ENCODE data around the gene KLHL25.

KLHL25 gene

GRCh38 chr15:85781099-85781498 lies 13.6 kb downstream of the KLHL25 start:
- H3K4me1 ChIP-seq (ENCODE audit: insufficient read depth, low read length): peaks cover 10% of the 10 kb centered on the region
- no peak overlapping the region for H3K4me2 ChIP-seq (ENCODE audit: insufficient read depth, low read length)
- H3K36me3 ChIP-seq (ENCODE audit: insufficient read depth, low read length): no peaks in the 10 kb centered on the region
- TF ChIP-seq EZH2 (IDR thresholded peaks at IDR 0.05; ENCODE audit: borderline replicate concordance, low read depth, low read length, severe bottlenecking) (no peak), CTCF (IDR thresholded peaks at IDR 0.05; ENCODE audit: borderline replicate concordance, extremely low read depth, low read length, poor library complexity, severe bottlenecking) (no peak)
- H2AFZ ChIP-seq (ENCODE audit: low read depth, low read length): no peak overlapping the region
- no peaks in the 10 kb centered on the region for H3K27me3 ChIP-seq (ENCODE audit: insufficient read depth, low read length, poor library complexity)
- H3K9me3 ChIP-seq (ENCODE audit: insufficient read depth, low read length, severe bottlenecking): no peaks in the 10 kb centered on the region
- DNase-seq: no peak
- peaks cover 12% of the 10 kb centered on the region; the same call in 1 of the 2 replicates for H4K20me1 ChIP-seq (ENCODE audit: insufficient read depth, low read length)
- no peak overlapping the region for H3K4me3 ChIP-seq (ENCODE audit: low read depth in 1 of 2, low read length in 2 of 2)
- no peak for ATAC-seq (ENCODE audit: insufficient read depth, low read depth)
- H3K79me2 ChIP-seq (ENCODE audit: insufficient read depth, low read length): peaks cover 47% of the 10 kb centered on the region
- no peak overlapping the region for H3K9ac ChIP-seq (ENCODE audit: low read depth, low read length)
- no peak overlapping the region for H3K27ac ChIP-seq (ENCODE audit: low read length)

GRCh38 chr15:85780225-85780985 lies 14.3 kb downstream of the KLHL25 start:
- H3K4me3 ChIP-seq (ENCODE audit: low read depth in 1 of 2, low read length in 2 of 2): no peak overlapping the region
- H3K9ac ChIP-seq (ENCODE audit: low read depth, low read length): no peak overlapping the region
- no peaks in the 10 kb centered on the region for H3K9me3 ChIP-seq (ENCODE audit: insufficient read depth, low read length, severe bottlenecking)
- no peak for ATAC-seq (ENCODE audit: insufficient read depth, low read depth)
- H2AFZ ChIP-seq (ENCODE audit: low read depth, low read length): no peak overlapping the region
- no peak for TF ChIP-seq EZH2 (IDR thresholded peaks at IDR 0.05; ENCODE audit: borderline replicate concordance, low read depth, low read length, severe bottlenecking)
- no peak for TF ChIP-seq CTCF (IDR thresholded peaks at IDR 0.05; ENCODE audit: borderline replicate concordance, extremely low read depth, low read length, poor library complexity, severe bottlenecking)
- peaks cover 3% of the 10 kb centered on the region for H3K4me1 ChIP-seq (ENCODE audit: insufficient read depth, low read length)
- DNase-seq: no peak
- peaks cover 12% of the 10 kb centered on the region; the same call in 1 of the 2 replicates for H4K20me1 ChIP-seq (ENCODE audit: insufficient read depth, low read length)
- no peak overlapping the region for H3K27ac ChIP-seq (ENCODE audit: low read length)
- H3K27me3 ChIP-seq (ENCODE audit: insufficient read depth, low read length, poor library complexity): no peaks in the 10 kb centered on the region
- peaks cover 51% of the 10 kb centered on the region for H3K79me2 ChIP-seq (ENCODE audit: insufficient read depth, low read length)
- no peak overlapping the region for H3K4me2 ChIP-seq (ENCODE audit: insufficient read depth, low read length)
- no peaks in the 10 kb centered on the region for H3K36me3 ChIP-seq (ENCODE audit: insufficient read depth, low read length)

GRCh38 chr15:85779249-85779648 lies 15.5 kb downstream of the KLHL25 start:
- Histone ChIP-seq H4K20me1 (ENCODE audit: insufficient read depth, low read length) (peaks cover 15% of the 10 kb centered on the region; the same call in 1 of the 2 replicates), H3K79me2 (ENCODE audit: insufficient read depth, low read length) (peaks cover 55% of the 10 kb centered on the region), H3K27ac (ENCODE audit: low read length) (no peak overlapping the region), H3K9ac (ENCODE audit: low read depth, low read length) (no peak overlapping the region), H3K36me3 (ENCODE audit: insufficient read depth, low read length) (no peaks in the 10 kb centered on the region), H3K27me3 (ENCODE audit: insufficient read depth, low read length, poor library complexity) (no peaks in the 10 kb centered on the region), H3K4me2 (ENCODE audit: insufficient read depth, low read length) (no peak overlapping the region), H3K4me1 (ENCODE audit: insufficient read depth, low read length) (no peaks in the 10 kb centered on the region), H3K4me3 (ENCODE audit: low read depth in 1 of 2, low read length in 2 of 2) (no peak overlapping the region), H3K9me3 (ENCODE audit: insufficient read depth, low read length, severe bottlenecking) (no peaks in the 10 kb centered on the region), H2AFZ (ENCODE audit: low read depth, low read length) (no peak overlapping the region)
- no peak for DNase-seq
- no peak for ATAC-seq (ENCODE audit: insufficient read depth, low read depth)
- no peak for TF ChIP-seq EZH2 (IDR thresholded peaks at IDR 0.05; ENCODE audit: borderline replicate concordance, low read depth, low read length, severe bottlenecking)
- TF ChIP-seq CTCF (IDR thresholded peaks at IDR 0.05; ENCODE audit: borderline replicate concordance, extremely low read depth, low read length, poor library complexity, severe bottlenecking): no peak
